Cardiac muscle cell (in vitro differentiated cells and primary cell): ENCODE measurements around the gene SCRN1. TPM values are rescaled to one million over a fixed set of nuclear protein-coding genes. Genes with fewer than 3 reads are reported as not detected.

ENCODE experiments used
- DNase-seq, 2 donors: peaks; one replicate each; pipeline versions ENCODE4 v3.0.0 to v3.0.0-alpha.2; 2010 to 2017; ENCODE audit warnings: low read depth in 1 of 2, low spot score in 1 of 2
- H3K27ac ChIP-seq: fragments of 200-600 bp; sonication (generic); 2 replicates; pipeline ENCODE4 v1.5.1; 2016
- H3K27me3 ChIP-seq: fragments of 200-600 bp; sonication (generic); 2 replicates; pipeline ENCODE4 v1.6.0; 2016; ENCODE audit warnings: control low read depth
- H3K36me3 ChIP-seq: fragments of 200-600 bp; sonication (generic); 2 replicates; pipeline ENCODE4 v1.5.1; 2016; ENCODE audit warnings: control low read depth
- H3K4me1 ChIP-seq: fragments of 200-600 bp; sonication (generic); 2 replicates; pipeline ENCODE4 v1.8.1; 2017; ENCODE audit warnings: low read depth, mild to moderate bottlenecking, mixed run types
- H3K4me3 ChIP-seq: fragments of 200-600 bp; sonication (generic); 2 replicates; pipeline ENCODE4 v1.5.1; 2016; ENCODE audit warnings: mild to moderate bottlenecking
- H3K9me3 ChIP-seq: fragments of 200-600 bp; sonication (generic); 2 replicates; pipeline ENCODE4 v1.5.1; 2017; ENCODE audit warnings: low read depth, mild to moderate bottlenecking, control low read depth
- CTCF ChIP-seq: IDR thresholded peaks from 2 replicates; pipeline ENCODE4 v1.5.1; 2012; ENCODE audit warnings: low read depth, mild to moderate bottlenecking, low read length
- polyA plus RNA-seq: library from polyadenylated mRNA; unstranded; fragments of >200 nt; fragmentation: Nextera tagmentation; extraction: Ambion mirVana; gene quantifications from 2 replicates; pipeline ENCODE4 v1.2.1, GENCODE V29; 2016
- total RNA-seq: library from RNA; depleted of rRNA; stranded (reverse); fragments of >200 nt; gene quantifications from 2 replicates; pipeline ENCODE4 v1.2.3, GENCODE V29; 2016

Gene SCRN1
- total and polyA plus RNA-seq, 2 experiments from 2014 or later = 34.3 to 48.2 TPM

DNA sequence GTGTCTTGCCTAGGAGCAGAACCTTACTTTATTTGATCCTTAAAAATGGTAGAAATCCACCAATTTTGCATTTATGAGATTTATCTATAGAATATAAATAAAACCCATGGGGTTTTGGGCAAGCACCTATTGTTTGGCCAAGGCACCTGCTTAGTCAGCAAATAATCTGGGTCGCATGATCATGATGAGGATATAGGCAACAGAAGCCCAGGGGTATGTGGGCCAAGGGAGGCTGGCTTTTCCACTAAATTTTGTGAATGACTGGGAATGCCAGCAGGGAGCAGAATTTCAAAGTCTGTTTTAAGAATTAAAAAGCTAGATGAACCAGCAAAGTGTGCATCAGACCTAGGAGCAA is 17.3 kb downstream of the SCRN1 start:
- Histone ChIP-seq H3K4me3 (no peak overlapping the region), H3K27me3 (no peaks in the 10 kb centered on the region), H3K4me1 (no peaks in the 10 kb centered on the region), H3K36me3 (no peaks in the 10 kb centered on the region), H3K27ac (no peak overlapping the region), H3K9me3 (no peaks in the 10 kb centered on the region)
- DNase-seq = peak in 1 of 2 donors; percentile 6
- no peak for TF ChIP-seq CTCF

GRCh38 chr7:29971566-29972314 is 17.9 kb downstream of the SCRN1 start:
- H3K4me1 ChIP-seq = no peaks in the 10 kb centered on the region
- no peak overlapping the region for H3K27ac ChIP-seq
- H3K36me3 ChIP-seq = no peaks in the 10 kb centered on the region
- no peak for TF ChIP-seq CTCF
- H3K9me3 ChIP-seq = no peaks in the 10 kb centered on the region
- H3K4me3 ChIP-seq = no peak overlapping the region
- H3K27me3 ChIP-seq = no peaks in the 10 kb centered on the region
- DNase-seq = peak in 1 of 2 donors; percentile 61

- peak in 1 of 2 donors; percentile 11 for DNase-seq
- no peak for TF ChIP-seq CTCF
- no peaks in the 10 kb centered on the region for H3K27me3 ChIP-seq
- H3K27ac ChIP-seq = no peak overlapping the region
- no peaks in the 10 kb centered on the region for H3K36me3 ChIP-seq
- H3K4me3 ChIP-seq = no peak overlapping the region
- H3K4me1 ChIP-seq = no peaks in the 10 kb centered on the region
- no peaks in the 10 kb centered on the region for H3K9me3 ChIP-seq
Observed at GRCh38 chr7:29970158-29970557, 19.4 kb downstream of the SCRN1 start.

- Histone ChIP-seq H3K4me1 (no peaks in the 10 kb centered on the region), H3K36me3 (no peaks in the 10 kb centered on the region), H3K9me3 (no peaks in the 10 kb centered on the region), H3K27ac (no peak overlapping the region), H3K4me3 (no peak overlapping the region), H3K27me3 (no peaks in the 10 kb centered on the region)
- no peak for DNase-seq
- no peak for TF ChIP-seq CTCF
Observed at GRCh38 chr7:29969738-29970137, 19.9 kb downstream of the SCRN1 start.

GRCh38 chr7:29968683-29969395 is 20.8 kb downstream of the SCRN1 start:
- Histone ChIP-seq H3K27me3 (no peaks in the 10 kb centered on the region), H3K36me3 (no peaks in the 10 kb centered on the region), H3K4me3 (no peak overlapping the region), H3K9me3 (no peaks in the 10 kb centered on the region), H3K27ac (no peak overlapping the region), H3K4me1 (no peaks in the 10 kb centered on the region)
- TF ChIP-seq CTCF = no peak
- DNase-seq = peak in 1 of 2 donors; percentile 75
